H7 (cell line): ENCODE measurements around the gene PPP2R1A. TPM values are rescaled to one million over a fixed set of nuclear protein-coding genes. Genes with fewer than 3 reads are reported as not detected.

ENCODE experiments used
- DNase-seq: peaks from one replicate; pipeline ENCODE4 v3.0.0; 2012
- H3K27me3 ChIP-seq: 2 replicates; pipeline ENCODE4 v1.6.0; 2011; ENCODE audit warnings: mild to moderate bottlenecking, low read length; ENCODE audit not compliant: control insufficient read depth, insufficient read depth
- H3K36me3 ChIP-seq: replicated peaks from 2 replicates; pipeline ENCODE4 v1.5.1; 2011; ENCODE audit warnings: low read length; ENCODE audit not compliant: control insufficient read depth, insufficient read depth
- H3K4me3 ChIP-seq: 2 replicates; pipeline ENCODE4 v1.5.1; 2011; ENCODE audit warnings: low read depth, mild to moderate bottlenecking, control low read depth, low read length, moderate library complexity; ENCODE audit not compliant: insufficient read depth
- total RNA-seq: library from RNA; depleted of rRNA; stranded (reverse); fragments of >200 nt; shearing (Covaris generic); gene quantifications from 2 replicates; pipeline ENCODE4 v1.2.3, GENCODE V29; 2014; rRNA removed

Gene PPP2R1A
- total RNA-seq: 439 and 477 TPM in 2 replicates

- H3K36me3 ChIP-seq: peaks cover 3% of the 10 kb centered on the region
- no peaks in the 10 kb centered on the region for H3K27me3 ChIP-seq
- peak within 1 kb of the TSS; percentile 91 for H3K4me3 ChIP-seq
- peak; percentile 99 for DNase-seq
Measured at GRCh38 chr19:52189735-52190486, at the start of gene PPP2R1A. TSS of gene PPP2R1A (plus strand) at chr19:52190052. CDS start at chr19:52190097, 45 bp downstream.

- no peaks in the 10 kb centered on the region for H3K36me3 ChIP-seq
- DNase-seq: no peak
- H3K27me3 ChIP-seq: no peaks in the 10 kb centered on the region
- H3K4me3 ChIP-seq: no peak overlapping the region
Measured at GRCh38 chr19:52141203-52141602, 48.6 kb upstream of the PPP2R1A start.

GRCh38 chr19:52142001-52142595, 47.8 kb upstream of the PPP2R1A start:
- no peak for DNase-seq

GRCh38 chr19:52148256-52148655, 41.6 kb upstream of the PPP2R1A start:
- DNase-seq: no peak
- Histone ChIP-seq H3K36me3 (no peaks in the 10 kb centered on the region), H3K4me3 (no peak overlapping the region), H3K27me3 (no peaks in the 10 kb centered on the region)

More at GRCh38 chr19:52142001-52142595, 47.8 kb upstream of the PPP2R1A start:
- Histone ChIP-seq H3K27me3 (no peaks in the 10 kb centered on the region), H3K4me3 (no peak overlapping the region), H3K36me3 (no peaks in the 10 kb centered on the region)

GRCh38 chr19:52155596-52156359, 34.1 kb upstream of the PPP2R1A start:
- Histone ChIP-seq H3K4me3 (no peak overlapping the region), H3K27me3 (no peaks in the 10 kb centered on the region), H3K36me3 (peaks cover 7% of the 10 kb centered on the region)
- DNase-seq: no peak

GRCh38 chr19:52170304-52170703, 19.5 kb upstream of the PPP2R1A start:
- DNase-seq: peak; percentile 14
- Histone ChIP-seq H3K36me3 (peaks cover 4% of the 10 kb centered on the region), H3K4me3 (peak overlapping the region; percentile 83), H3K27me3 (peaks cover 9% of the 10 kb centered on the region)

GRCh38 chr19:52170863-52171320, 19.0 kb upstream of the PPP2R1A start:
- peak; percentile 72 for DNase-seq

GRCh38 chr19:52171321-52172169, 18.3 kb upstream of the PPP2R1A start, which contains the start of gene ZNF836:
TSS of gene ZNF836 (minus strand) at chr19:52171621. CDS start at chr19:52168072, 3,549 bp downstream.
- peaks cover 2% of the 10 kb centered on the region for H3K36me3 ChIP-seq
- H3K4me3 ChIP-seq: peak within 1 kb of the TSS; percentile 83
- DNase-seq: peak; percentile 96
- H3K27me3 ChIP-seq: peaks cover 9% of the 10 kb centered on the region

More at GRCh38 chr19:52170863-52171320, 19.0 kb upstream of the PPP2R1A start:
- Histone ChIP-seq H3K36me3 (peaks cover 2% of the 10 kb centered on the region), H3K27me3 (peaks cover 9% of the 10 kb centered on the region), H3K4me3 (peak overlapping the region; percentile 83)

- Histone ChIP-seq H3K27me3 (peaks cover 9% of the 10 kb centered on the region), H3K4me3 (no peak overlapping the region), H3K36me3 (peaks cover 2% of the 10 kb centered on the region)
- DNase-seq: no peak
Measured at GRCh38 chr19:52172347-52172746, 17.5 kb upstream of the PPP2R1A start.

- Histone ChIP-seq H3K4me3 (no peak overlapping the region), H3K36me3 (no peaks in the 10 kb centered on the region), H3K27me3 (no peaks in the 10 kb centered on the region)
- no peak for DNase-seq
Measured at GRCh38 chr19:52176574-52176973, 13.3 kb upstream of the PPP2R1A start.

- no peak overlapping the region for H3K4me3 ChIP-seq
- no peaks in the 10 kb centered on the region; the same call in 1 of the 2 replicates for H3K36me3 ChIP-seq
- DNase-seq: no peak
Measured at GRCh38 chr19:52187407-52187806, 2.4 kb upstream of the PPP2R1A start.

GRCh38 chr19:52188822-52189734, 774 bp upstream of the PPP2R1A start:
- Histone ChIP-seq H3K4me3 (peak overlapping the region; percentile 29), H3K36me3 (peaks cover 2% of the 10 kb centered on the region), H3K27me3 (no peaks in the 10 kb centered on the region)
- DNase-seq: no peak

More at GRCh38 chr19:52187407-52187806, 2.4 kb upstream of the PPP2R1A start:
- no peaks in the 10 kb centered on the region for H3K27me3 ChIP-seq
